Measurements from ENCODE around the gene TMEM125. TPM values are rescaled to one million over a fixed set of nuclear protein-coding genes. Genes with fewer than 3 reads are reported as not detected.

Gene TMEM125
- total RNA-seq, 2 donors from 2014 or later, result 18.3 to 29.9 TPM

DNA sequence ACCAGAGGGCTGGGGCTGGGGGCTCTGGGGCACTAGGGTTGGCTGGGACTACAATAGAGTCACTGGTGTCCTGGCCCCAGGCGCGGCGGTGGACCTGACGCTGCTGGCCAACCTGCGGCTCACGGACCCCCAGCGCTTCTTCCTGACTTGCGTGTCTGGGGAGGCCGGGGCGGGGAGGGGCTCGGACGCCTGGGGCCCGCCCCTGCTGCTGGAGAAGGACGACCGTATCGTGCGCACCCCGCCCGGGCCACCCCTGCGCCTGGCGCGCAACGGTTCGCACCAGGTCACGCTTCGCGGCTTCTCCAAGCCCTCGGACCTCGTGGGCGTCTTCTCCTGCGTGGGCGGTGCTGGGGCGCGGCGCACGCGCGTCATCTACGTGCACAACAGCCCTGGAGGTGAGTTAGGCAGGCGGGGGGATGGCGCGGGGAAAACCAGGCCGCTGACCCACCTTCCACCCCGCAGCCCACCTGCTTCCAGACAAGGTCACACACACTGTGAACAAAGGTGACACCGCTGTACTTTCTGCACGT, 35.1 kb downstream of the TMEM125 start:
- Histone ChIP-seq H3K9me3 (no peaks in the 10 kb centered on the region), H3K36me3 (no peaks in the 10 kb centered on the region), H3K27ac (no peak overlapping the region), H3K4me3 (no peak overlapping the region), H3K27me3 (replicated peaks; ENCODE audit: insufficient read depth) (no peaks in the 10 kb centered on the region), H3K4me1 (replicated peaks) (peaks cover 8% of the 10 kb centered on the region)
- no peak for DNase-seq (ENCODE audit: low spot score)
- 93% methylated on average over 46 of the region's 46 CpGs for WGBS
- no peak for TF ChIP-seq POLR2A (IDR thresholded peaks at IDR 0.05)
- no peak for TF ChIP-seq CTCF (IDR thresholded peaks at IDR 0.05)
- no peak for TF ChIP-seq POLR2AphosphoS5 (IDR thresholded peaks at IDR 0.05)
- intact Hi-C loops (cut with DNase I), result no loop called here

GRCh38 chr1:43305461-43305860, 35.7 kb downstream of the TMEM125 start:
- peaks cover 8% of the 10 kb centered on the region for H3K4me1 ChIP-seq (replicated peaks)
- no peaks in the 10 kb centered on the region for H3K27me3 ChIP-seq (replicated peaks; ENCODE audit: insufficient read depth)
- no peak overlapping the region for H3K4me3 ChIP-seq
- 87% methylated on average over 3 of the region's 3 CpGs for WGBS
- H3K27ac ChIP-seq, result no peak overlapping the region
- H3K9me3 ChIP-seq, result no peaks in the 10 kb centered on the region
- TF ChIP-seq POLR2AphosphoS5 (IDR thresholded peaks at IDR 0.05) (no peak), POLR2A (IDR thresholded peaks at IDR 0.05) (no peak), CTCF (IDR thresholded peaks at IDR 0.05) (no peak)
- DNase-seq (ENCODE audit: low spot score), result no peak
- intact Hi-C loops (cut with DNase I), result no loop called here
- no peaks in the 10 kb centered on the region for H3K36me3 ChIP-seq

GRCh38 chr1:43305926-43306687, 36.3 kb downstream of the TMEM125 start:
- intact Hi-C loops (cut with DNase I), result no loop called here
- Histone ChIP-seq H3K36me3 (no peaks in the 10 kb centered on the region), H3K27ac (no peak overlapping the region), H3K4me3 (no peak overlapping the region), H3K9me3 (no peaks in the 10 kb centered on the region), H3K27me3 (replicated peaks; ENCODE audit: insufficient read depth) (no peaks in the 10 kb centered on the region), H3K4me1 (replicated peaks) (peaks cover 8% of the 10 kb centered on the region)
- no peak for DNase-seq (ENCODE audit: low spot score)
- TF ChIP-seq CTCF (IDR thresholded peaks at IDR 0.05) (no peak), POLR2A (IDR thresholded peaks at IDR 0.05) (no peak), POLR2AphosphoS5 (IDR thresholded peaks at IDR 0.05) (no peak)
- 84% methylated on average over 6 of the region's 6 CpGs for WGBS

DNA sequence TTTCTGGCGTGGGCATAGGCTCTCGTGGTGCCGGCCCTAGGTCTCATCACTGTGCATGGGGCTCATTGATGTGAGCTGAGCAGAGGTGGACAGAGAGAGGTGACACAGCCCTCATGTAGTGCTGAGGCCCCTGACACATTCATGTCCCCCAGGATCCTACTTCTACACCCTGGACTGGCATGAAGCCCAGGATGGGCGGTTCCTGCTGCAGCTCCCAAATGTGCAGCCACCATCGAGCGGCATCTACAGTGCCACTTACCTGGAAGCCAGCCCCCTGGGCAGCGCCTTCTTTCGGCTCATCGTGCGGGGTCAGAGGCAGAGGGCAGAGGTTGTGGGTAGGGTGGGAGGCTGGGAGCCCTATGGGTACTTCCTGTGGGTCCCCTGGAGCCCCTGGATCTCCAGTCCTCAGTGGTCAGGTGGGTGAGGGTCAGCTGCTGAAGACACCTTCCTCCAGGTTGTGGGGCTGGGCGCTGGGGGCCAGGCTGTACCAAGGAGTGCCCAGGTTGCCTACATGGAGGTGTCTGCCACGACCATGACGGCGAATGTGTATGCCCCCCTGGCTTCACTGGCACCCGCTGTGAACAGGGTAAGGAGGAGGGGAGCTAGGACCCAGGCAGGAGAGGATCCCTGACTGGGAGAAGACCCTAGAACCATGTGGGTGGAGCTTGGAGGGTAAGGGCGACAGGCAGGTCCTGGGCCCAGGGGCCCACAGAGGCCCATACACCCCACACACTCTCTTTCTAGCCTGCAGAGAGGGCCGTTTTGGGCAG, 37.1 kb downstream of the TMEM125 start:
- WGBS, result 82% methylated on average over 16 of the region's 17 CpGs
- no peak for DNase-seq (ENCODE audit: low spot score)
- Histone ChIP-seq H3K27me3 (replicated peaks; ENCODE audit: insufficient read depth) (no peaks in the 10 kb centered on the region), H3K36me3 (no peaks in the 10 kb centered on the region), H3K4me3 (no peak overlapping the region), H3K9me3 (no peaks in the 10 kb centered on the region), H3K4me1 (replicated peaks) (peaks cover 8% of the 10 kb centered on the region), H3K27ac (no peak overlapping the region)
- TF ChIP-seq CTCF (IDR thresholded peaks at IDR 0.05) (no peak), POLR2AphosphoS5 (IDR thresholded peaks at IDR 0.05) (no peak), POLR2A (IDR thresholded peaks at IDR 0.05) (no peak)
- intact Hi-C loops (cut with DNase I), result no loop called here

Measured in prostate gland (tissue), 2 donors.